NT2/D1 (cell line): ENCODE measurements around the gene RADX.

Source experiments
- SUZ12 ChIP-seq: IDR thresholded peaks from 2 replicates; pipeline ENCODE4 v1.6.1; 2011; ENCODE audit not compliant: insufficient read length, insufficient read depth; ENCODE audit errors: extremely low read depth
- YY1 ChIP-seq: IDR thresholded peaks from 2 replicates; pipeline ENCODE4 v1.6.1; 2011; ENCODE audit not compliant: insufficient read length, insufficient read depth
- ZNF274 ChIP-seq: IDR thresholded peaks from 2 replicates; pipeline ENCODE4 v1.6.1; 2011; ENCODE audit warnings: mild to moderate bottlenecking, low read depth, low read length

- no peak for TF ChIP-seq ZNF274
- no peak for TF ChIP-seq SUZ12
- no peak for TF ChIP-seq YY1
These were observed 29.9 kb upstream of the RADX start for GRCh38 chrX:106581856-106582255.
